22Rv1 (cell line): ENCODE results near the gene MBP.

Source experiments
- ZFX ChIP-seq: fragments of 450-650 bp; IDR thresholded peaks from 2 replicates; pipeline ENCODE4 v1.6.1; 2017; ENCODE audit warnings: antibody characterized with exemption, borderline replicate concordance
- TF ChIP-seq, protein P1 (sequence below): fragments of 450-650 bp; IDR thresholded peaks from 2 replicates; pipeline ENCODE4 v1.5.1; 2017; ENCODE audit warnings: mild to moderate bottlenecking

DNA sequence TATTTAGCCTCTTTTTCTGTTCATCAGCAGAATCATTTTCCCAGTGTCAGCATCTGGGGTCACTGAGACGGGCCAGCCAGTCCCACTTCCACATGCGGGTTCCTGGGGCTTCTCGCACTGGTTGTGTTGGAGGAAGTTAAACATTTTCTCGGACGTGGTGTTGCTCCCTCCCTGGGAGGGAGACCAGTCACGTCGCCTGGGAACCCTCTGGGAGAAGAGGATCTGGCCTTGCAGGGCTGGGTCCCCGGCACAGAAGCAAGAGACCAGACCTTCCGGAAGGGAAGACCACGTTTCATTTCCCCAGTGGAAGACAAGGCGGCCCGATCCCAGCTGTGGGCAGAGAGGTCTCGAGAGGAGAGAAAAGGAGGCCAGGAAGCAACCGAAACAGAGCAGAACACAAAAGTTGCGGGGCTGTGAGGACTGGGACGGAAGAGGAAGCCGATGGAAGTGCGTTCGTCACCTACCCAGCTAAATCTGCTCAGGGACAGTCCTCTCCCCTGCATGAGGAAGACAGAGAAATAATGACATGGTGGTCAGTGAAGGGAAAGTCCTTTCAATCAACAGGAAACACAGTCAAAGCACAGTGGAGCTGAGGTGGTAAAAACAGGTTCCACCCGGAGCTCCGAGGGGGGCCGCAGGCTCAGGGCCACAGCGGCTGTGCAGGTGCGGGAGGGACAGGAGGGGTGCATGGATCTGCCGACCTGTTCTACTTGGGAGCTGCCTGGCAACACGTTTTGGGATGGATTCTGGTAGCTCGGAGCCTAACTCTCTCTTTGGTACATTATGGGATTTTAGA lies 144.4 kb downstream of the MBP start:
- TF ChIP-seq, protein P1, sequence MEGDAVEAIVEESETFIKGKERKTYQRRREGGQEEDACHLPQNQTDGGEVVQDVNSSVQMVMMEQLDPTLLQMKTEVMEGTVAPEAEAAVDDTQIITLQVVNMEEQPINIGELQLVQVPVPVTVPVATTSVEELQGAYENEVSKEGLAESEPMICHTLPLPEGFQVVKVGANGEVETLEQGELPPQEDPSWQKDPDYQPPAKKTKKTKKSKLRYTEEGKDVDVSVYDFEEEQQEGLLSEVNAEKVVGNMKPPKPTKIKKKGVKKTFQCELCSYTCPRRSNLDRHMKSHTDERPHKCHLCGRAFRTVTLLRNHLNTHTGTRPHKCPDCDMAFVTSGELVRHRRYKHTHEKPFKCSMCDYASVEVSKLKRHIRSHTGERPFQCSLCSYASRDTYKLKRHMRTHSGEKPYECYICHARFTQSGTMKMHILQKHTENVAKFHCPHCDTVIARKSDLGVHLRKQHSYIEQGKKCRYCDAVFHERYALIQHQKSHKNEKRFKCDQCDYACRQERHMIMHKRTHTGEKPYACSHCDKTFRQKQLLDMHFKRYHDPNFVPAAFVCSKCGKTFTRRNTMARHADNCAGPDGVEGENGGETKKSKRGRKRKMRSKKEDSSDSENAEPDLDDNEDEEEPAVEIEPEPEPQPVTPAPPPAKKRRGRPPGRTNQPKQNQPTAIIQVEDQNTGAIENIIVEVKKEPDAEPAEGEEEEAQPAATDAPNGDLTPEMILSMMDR, result no peak
- no peak for TF ChIP-seq ZFX
